Mammary microvascular endothelial cell (primary cell): ENCODE measurements around the gene TRH. TPM values are rescaled to one million over a fixed set of nuclear protein-coding genes. Genes with fewer than 3 reads are reported as not detected.

Experiments
- total RNA-seq: library from RNA; depleted of rRNA; stranded (reverse); fragments of >200 nt; gene quantifications from 2 replicates; pipeline ENCODE4 v1.2.3, GENCODE V29; 2015

The TRH gene, protein sequence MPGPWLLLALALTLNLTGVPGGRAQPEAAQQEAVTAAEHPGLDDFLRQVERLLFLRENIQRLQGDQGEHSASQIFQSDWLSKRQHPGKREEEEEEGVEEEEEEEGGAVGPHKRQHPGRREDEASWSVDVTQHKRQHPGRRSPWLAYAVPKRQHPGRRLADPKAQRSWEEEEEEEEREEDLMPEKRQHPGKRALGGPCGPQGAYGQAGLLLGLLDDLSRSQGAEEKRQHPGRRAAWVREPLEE
- total RNA-seq = not detected in 2 replicates

GRCh38 chr3:129974564-129974832 lies at the start of gene TRH:
TRH (plus strand) TSS chr3:129974720; CDS start chr3:129975817, 1,097 bp downstream.

Other genes starting within 250 kb of the TRH start
- gene TMCC1, start 81.0 kb upstream of the TRH start, total RNA-seq = 8.1 and 13.9 TPM in 2 replicates
- gene ALG1L2, start 107.1 kb downstream of the TRH start, total RNA-seq = not detected in 2 replicates